DMS114 treated with DMSO at 0.1 percent for 48 hours (cell line): ENCODE data around the gene PTPN4.
"Not testable (repeated sequence)": the region's sequence is repeated elsewhere in the genome, so short reads cannot be mapped to it uniquely, and the experiment has no call there.

ENCODE experiments used
- DNase-seq: peaks from one replicate; lab custom pipeline; 2025; ENCODE audit not compliant: unreplicated experiment; lab: John Stamatoyannopoulos, UW

Gene PTPN4

GRCh38 chr2:119764832-119765231, 5.1 kb downstream of the PTPN4 start:
- no peak for DNase-seq

GRCh38 chr2:119765433-119766002, 5.8 kb downstream of the PTPN4 start:
- no peak for DNase-seq

- no peak for DNase-seq
Observed at GRCh38 chr2:119766944-119767343, 7.2 kb downstream of the PTPN4 start.

GRCh38 chr2:119768742-119769141, 9.0 kb downstream of the PTPN4 start:
- DNase-seq, result no peak

GRCh38 chr2:119769645-119770044, 9.9 kb downstream of the PTPN4 start:
- no peak for DNase-seq

- no peak for DNase-seq
Observed at GRCh38 chr2:119771331-119771730, 11.6 kb downstream of the PTPN4 start.

- no peak for DNase-seq
Observed at GRCh38 chr2:119772128-119772527, 12.4 kb downstream of the PTPN4 start.

GRCh38 chr2:119772767-119773166, 13.0 kb downstream of the PTPN4 start:
- DNase-seq, result no peak

GRCh38 chr2:119774026-119774425, 14.3 kb downstream of the PTPN4 start:
- DNase-seq, result no peak

GRCh38 chr2:119775102-119775501, 15.4 kb downstream of the PTPN4 start:
- no peak for DNase-seq

GRCh38 chr2:119782308-119783027, 22.7 kb downstream of the PTPN4 start:
- no peak for DNase-seq

- DNase-seq, result no peak
Observed at GRCh38 chr2:119784876-119785275, 25.2 kb downstream of the PTPN4 start.

GRCh38 chr2:119786295-119786694, 26.6 kb downstream of the PTPN4 start:
- DNase-seq, result no peak

GRCh38 chr2:119788752-119789151, 29.0 kb downstream of the PTPN4 start:
- DNase-seq, result no peak

GRCh38 chr2:119790466-119790865, 30.7 kb downstream of the PTPN4 start:
- no peak for DNase-seq

GRCh38 chr2:119792907-119793312, 33.2 kb downstream of the PTPN4 start:
- DNase-seq, result no peak

GRCh38 chr2:119794237-119794636, 34.5 kb downstream of the PTPN4 start:
- no peak for DNase-seq

GRCh38 chr2:119795309-119796303, 35.9 kb downstream of the PTPN4 start:
- DNase-seq, result no peak

- no peak for DNase-seq
Observed at GRCh38 chr2:119800376-119800902, 40.7 kb downstream of the PTPN4 start.

- no peak for DNase-seq
Observed at GRCh38 chr2:119801040-119801439, 41.3 kb downstream of the PTPN4 start.

- DNase-seq, result not testable (repeated sequence)
Observed at GRCh38 chr2:119801989-119802388, 42.3 kb downstream of the PTPN4 start.
